GM12872 (cell line): ENCODE results near the gene CLIC3.

Source experiments
- TF ChIP-seq, protein P1 (sequence below): IDR thresholded peaks from 3 replicates; pipeline ENCODE4 v1.5.1; 2011; ENCODE audit warnings: low read depth, mild to moderate bottlenecking, low read length, moderate library complexity; ENCODE audit not compliant: insufficient read depth

Gene CLIC3

DNA sequence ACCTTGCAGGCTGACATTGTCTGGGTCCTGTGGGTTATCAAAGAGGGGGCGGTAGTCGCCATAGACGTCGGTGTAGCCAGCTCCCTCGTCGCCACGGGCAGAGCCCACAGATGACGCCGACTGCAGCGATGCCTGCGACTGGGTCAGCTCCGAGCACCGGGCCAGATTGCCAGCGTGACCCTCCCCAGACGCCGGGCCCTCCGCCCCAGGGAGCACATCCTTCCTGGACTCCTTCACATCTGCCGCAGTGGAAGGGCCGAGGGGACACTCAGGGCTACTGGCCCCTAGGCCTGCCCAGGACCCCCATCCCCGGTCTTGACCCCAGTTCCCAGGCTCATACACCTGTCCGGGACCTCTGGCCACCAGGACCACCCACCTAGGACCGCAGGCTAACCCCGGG lies 17.8 kb upstream of the CLIC3 start:
- TF ChIP-seq, protein P1, sequence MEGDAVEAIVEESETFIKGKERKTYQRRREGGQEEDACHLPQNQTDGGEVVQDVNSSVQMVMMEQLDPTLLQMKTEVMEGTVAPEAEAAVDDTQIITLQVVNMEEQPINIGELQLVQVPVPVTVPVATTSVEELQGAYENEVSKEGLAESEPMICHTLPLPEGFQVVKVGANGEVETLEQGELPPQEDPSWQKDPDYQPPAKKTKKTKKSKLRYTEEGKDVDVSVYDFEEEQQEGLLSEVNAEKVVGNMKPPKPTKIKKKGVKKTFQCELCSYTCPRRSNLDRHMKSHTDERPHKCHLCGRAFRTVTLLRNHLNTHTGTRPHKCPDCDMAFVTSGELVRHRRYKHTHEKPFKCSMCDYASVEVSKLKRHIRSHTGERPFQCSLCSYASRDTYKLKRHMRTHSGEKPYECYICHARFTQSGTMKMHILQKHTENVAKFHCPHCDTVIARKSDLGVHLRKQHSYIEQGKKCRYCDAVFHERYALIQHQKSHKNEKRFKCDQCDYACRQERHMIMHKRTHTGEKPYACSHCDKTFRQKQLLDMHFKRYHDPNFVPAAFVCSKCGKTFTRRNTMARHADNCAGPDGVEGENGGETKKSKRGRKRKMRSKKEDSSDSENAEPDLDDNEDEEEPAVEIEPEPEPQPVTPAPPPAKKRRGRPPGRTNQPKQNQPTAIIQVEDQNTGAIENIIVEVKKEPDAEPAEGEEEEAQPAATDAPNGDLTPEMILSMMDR: no peak

DNA sequence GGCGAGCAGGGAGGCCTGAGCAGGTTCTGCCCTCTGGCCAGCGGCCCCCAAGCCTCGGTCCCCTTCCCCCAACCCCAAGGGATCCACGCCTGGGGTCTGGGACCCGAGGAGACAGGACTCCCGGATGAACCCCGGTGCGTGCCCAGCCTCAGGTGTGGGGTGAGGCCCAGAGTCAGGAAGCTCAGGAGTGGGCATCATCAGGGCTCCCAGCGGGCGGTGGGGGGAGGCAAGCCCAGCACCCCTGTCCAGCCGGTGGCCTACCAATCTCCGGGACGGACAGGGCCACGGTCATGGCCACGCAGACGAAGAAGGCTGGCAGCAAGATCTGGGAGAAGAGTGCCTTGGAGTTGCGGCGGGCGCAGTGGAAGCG lies 17.2 kb upstream of the CLIC3 start:
- TF ChIP-seq, protein P1: no peak

DNA sequence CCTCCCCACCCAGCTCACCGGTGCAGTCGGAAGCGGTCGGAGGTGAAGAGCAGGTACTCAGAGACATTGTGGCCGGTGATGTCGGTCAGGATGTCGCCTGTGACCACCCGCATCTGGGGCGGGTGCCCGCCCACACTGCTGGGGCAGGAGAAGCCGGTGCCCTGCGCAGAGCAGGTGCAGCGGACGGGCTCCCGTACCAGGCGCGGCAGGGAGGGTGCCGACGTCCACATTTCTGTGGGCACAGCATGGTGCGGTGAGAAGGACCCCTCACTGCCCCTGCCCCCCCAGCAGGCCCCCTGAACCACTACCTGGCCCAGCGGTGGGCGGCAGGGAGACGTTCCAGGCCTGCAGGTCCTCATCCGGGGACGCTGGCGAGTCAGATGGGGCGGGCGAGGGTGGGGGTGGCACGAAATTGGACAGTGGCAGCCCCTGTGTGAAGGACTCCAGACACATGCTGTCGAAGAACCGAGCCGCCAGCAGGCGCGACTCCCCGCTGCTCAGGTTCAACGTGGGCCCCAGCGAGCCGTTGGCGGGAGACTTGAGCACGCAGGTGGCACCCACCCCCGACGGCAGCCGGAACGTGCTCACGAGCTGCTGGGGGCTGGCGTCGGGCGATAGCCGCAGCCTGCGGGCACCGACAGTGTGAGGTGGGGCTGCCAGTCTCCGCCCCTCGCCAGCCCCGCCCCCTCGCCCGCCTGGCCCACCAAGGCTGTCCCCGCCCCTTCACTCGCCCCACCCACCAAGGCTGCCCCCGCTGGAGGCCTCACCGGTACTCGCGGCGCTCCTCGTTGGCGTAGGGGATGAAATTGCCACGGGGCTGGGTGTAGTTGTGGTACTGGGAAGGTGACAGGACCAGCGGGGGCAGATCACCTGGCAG lies 16.6 kb upstream of the CLIC3 start:
- TF ChIP-seq, protein P1: no peak

DNA sequence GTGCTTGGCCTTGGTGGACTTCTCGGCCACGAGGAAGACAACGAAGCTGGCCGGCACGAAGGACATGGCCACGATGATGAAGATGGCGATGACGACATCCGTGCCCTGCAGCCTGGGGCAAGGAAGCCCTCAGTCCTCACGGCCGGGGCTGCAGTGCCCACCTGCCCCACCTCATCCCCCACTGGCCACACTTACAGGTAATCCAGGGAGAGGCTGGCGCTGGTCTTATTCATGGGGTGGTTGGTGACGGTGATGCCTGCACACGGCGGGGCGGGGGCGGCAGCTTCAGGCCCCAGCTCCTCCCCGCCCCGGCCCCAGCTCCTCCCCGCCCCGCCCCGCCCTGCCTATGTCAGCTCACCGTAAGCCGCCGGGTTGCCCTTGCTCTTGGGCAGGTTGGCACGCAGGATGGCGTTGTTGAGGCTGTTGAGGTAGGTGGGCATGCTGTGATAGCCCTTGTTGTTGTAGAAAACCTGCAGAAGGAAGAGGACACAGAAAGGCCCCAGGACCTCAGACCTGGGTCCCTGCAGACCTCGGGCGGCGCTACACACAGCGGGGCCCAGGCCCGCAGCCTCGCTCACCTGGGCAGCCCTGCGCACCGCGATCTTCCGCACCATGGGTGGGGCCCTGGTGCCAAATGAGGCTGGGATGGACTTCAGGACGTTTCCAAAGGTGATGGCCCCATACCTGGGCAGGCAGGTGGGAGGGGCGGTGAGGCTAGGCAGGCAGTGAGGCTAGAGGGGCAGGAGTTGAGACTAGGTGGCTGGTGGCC lies 15.7 kb upstream of the CLIC3 start:
- TF ChIP-seq, protein P1: no peak

DNA sequence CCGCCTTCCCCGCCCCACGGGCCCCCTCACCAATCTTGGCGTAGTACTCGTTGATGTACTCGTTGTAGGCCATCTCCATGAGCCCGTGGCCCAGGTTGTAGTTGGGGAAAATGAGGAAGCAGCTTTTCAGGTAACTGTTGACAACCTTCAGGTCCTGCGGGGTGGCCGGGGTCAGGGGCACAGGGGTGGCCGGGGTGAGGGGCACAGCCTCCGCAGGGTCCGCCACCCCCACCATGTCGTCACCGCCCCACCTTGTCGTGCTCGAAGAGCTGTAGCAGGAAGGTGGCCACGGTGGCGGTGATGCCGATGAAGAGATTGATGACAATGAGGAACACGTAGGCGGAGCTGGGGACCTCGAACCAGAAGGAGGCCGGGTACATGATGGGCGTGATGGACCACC lies 14.8 kb upstream of the CLIC3 start:
- TF ChIP-seq, protein P1: no peak

DNA sequence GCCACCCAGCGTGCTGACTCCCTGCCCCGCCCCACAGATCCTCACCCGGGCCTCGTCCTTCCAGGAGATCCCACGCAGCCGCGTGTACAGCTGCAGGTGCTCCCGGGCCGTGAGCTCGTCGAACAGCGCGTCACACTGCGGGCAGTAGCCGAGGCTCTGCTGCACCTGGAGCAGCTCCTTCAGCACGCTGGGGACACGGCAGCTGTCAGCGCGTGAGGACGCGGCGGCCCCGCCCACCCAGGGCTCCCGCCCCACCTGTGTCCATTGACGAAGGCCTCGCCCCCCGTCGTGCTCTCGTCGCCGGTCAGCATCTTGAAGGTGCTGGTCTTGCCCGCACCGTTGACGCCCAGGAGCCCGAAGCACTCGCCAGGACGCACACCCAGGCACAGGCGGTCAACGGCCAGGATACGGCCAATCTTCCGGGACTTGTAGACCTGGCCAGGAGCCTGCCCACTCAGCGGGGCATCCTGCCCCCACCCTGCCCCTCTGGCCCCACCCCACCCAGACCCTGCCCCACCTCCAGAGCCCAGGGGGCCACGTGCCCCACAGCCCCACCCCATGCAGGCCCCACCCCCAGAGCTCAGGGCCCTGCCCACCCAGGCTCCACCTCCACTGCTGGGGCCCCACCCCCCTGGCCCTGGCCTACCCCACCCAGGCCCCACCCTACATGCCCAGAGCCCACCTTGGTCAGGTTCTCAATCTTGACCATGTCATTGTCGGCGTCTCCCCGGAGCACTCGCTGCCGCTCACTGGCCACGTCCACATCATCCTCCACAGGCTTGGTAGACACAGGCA lies 13.8 kb upstream of the CLIC3 start:
- TF ChIP-seq, protein P1: no peak

DNA sequence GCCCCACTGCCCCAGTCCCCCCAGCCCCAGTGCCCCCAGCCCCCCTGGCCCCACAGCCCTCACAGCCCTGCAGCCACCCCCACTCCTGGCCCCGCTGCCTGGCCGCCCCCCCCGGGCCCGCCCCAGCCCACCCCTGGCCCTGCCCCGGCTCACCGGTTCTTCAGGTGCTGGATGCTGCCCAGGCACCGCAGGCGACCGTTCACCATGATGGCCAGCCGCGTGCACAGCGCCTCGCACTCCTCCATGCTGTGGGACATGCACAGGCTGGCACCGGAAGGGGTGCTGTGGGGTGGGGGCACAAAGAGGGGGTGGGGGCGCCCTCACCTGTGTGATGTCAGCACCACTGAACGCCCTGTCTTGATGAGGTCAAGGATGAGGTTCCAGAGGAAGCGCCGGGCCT lies 12.8 kb upstream of the CLIC3 start:
- TF ChIP-seq, protein P1: no peak
